Posterior vena cava (tissue), 2 donors: ENCODE data around the gene SRSF12. TPM values are rescaled to one million over a fixed set of nuclear protein-coding genes. Genes with fewer than 3 reads are reported as not detected.
A peak's percentile ranks its signal among the peaks of the same experiment; 100 is the strongest.

Experiments
- DNase-seq: peaks from one replicate; pipeline ENCODE4 v3.0.0-alpha.2; 2020; ENCODE audit warnings: low spot score
- intact Hi-C, 2 donors: fragments of 100-400 bp; cut with DNase I; formaldehyde crosslinking; loops; one replicate each; pipeline versions ENCODE4 v1.14.1 to v1.14.2; 2022 to 2023
- long read RNA-seq, 2 donors: library from polyadenylated mRNA; unstranded; transcript quantifications; one replicate each; pipeline ENCODE4 v2.0.0, GENCODE V29; 2020 to 2021
- total RNA-seq, 2 donors: library from RNA; stranded (reverse); fragmentation: NEBNext Ultra II Directional; extraction: Animal tissue kit (Norgen Biotek cat#: 25700); gene quantifications; one replicate each; pipeline ENCODE4 v1.2.1, GENCODE V29; 2021
- donor health status: DM: yes; HTN: yes; CAD: no.
- donor health status: DM: yes; HTN: yes; CAD: no.

Gene SRSF12
- total RNA-seq = 1 to 10 TPM; 3.4 to 3.5 TPM
- long read RNA-seq, donor 1 = 0 reads
- long read RNA-seq, donor 2, partial matches to known transcripts = 0 of 3 reads
- long read RNA-seq, donor 2, other reads (novel, unspliced or antisense) = 2 of 3 reads

DNA sequence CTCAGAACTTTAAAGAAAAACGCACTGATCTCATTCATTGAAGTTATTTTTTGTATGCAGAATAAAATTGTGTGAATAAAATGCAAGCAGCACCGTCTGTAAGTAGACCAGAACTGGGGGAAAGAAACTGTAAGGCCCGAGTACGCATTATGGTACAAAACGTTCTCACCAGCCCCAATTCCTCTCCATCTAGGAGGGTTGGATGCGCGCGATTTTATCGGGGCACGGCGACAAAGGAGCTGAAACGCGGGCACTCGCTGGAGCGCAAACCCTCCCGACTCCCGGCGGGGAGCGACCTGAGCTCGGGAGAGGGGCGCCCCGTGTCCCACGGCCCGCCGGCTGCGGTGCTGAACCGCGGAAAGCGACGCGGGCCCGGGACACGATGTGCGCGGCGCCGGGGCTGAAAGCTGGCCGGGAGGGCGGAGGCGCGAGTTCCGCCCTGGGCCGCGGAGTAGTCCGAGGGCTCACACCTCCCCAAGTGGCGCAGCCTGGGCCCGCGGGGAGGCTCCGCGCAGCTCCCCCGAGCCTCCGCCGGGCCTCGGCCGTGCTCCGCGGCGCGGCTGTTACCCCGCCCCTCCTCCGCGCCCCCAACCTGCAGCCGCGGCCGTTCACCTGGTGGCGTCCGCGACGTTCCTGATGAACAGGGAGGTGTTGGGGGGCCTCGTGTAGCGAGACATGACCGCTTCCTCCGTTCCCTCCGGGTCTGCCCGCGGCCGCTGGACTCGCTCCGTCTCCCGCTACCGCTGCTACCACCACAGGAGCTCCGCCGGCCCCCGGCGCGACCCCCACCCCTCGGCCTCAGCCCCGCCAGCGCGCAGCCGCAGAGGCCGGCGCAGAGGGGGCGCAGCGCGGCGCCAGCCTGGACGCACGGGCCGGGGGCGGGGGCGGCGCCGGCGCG lies at the start of gene SRSF12:
TSS of gene SRSF12 (minus strand) at position 861 of the 898 bp plus-strand sequence. CDS start at position 677, 184 bp downstream.
- DNase-seq = peak; percentile 85
- intact Hi-C loops = loop anchor here (2.0 to 10.0 kb wide), 4 partner anchors 33 to 143 kb away; no protein-coding TSS in a partner anchor

DNA sequence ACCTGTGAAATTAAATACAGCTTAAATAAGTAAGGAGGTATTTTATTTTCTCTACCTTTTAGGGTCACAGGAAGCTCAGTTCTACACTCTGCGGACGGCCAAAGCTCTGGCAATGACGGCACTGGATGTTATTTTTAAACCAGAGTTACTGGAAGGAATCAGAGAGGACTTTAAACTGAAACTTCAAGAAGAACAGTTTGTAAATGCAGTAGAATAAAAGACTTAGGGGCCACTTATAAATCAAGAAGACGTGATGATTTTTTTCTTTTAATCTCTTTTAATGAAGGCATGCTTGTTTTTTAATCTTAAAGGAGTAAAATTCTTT lies 44.1 kb upstream of the SRSF12 start:
- no peak for DNase-seq
- intact Hi-C loops = no loop called here

DNA sequence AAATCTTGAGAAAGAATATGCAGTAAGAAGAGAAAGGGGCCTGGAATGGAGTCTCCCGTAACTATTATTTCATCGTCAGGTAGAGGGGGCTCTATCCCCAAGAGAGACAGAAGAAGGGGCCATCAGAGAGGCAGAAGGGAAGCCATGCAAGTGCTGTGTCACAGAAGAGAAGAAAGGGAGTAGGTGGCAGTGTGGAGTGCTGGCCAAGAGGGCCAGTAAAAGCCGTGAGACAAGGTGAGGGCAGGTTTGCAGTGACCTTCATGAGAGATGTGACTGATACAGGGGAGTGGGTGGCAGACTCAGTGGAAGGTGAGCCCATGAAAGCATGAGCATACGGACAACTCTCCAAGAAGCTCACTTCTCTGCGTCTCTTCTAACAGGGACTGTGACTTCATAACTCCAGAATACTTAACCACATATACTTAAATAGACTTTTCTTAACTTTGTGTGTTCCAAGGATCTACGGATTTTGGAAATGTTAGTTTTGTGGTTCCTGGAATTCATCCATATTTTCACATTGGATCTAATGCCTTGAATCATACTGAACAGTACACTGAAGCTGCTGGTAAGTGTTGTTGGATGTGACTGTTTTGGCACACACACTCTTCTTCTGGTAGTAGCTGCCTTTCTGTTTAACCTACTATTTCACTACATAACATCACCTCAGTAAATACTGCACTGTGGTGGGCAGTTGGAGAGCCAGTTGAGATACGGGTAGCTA lies 43.6 kb upstream of the SRSF12 start:
- intact Hi-C loops = no loop called here

DNA sequence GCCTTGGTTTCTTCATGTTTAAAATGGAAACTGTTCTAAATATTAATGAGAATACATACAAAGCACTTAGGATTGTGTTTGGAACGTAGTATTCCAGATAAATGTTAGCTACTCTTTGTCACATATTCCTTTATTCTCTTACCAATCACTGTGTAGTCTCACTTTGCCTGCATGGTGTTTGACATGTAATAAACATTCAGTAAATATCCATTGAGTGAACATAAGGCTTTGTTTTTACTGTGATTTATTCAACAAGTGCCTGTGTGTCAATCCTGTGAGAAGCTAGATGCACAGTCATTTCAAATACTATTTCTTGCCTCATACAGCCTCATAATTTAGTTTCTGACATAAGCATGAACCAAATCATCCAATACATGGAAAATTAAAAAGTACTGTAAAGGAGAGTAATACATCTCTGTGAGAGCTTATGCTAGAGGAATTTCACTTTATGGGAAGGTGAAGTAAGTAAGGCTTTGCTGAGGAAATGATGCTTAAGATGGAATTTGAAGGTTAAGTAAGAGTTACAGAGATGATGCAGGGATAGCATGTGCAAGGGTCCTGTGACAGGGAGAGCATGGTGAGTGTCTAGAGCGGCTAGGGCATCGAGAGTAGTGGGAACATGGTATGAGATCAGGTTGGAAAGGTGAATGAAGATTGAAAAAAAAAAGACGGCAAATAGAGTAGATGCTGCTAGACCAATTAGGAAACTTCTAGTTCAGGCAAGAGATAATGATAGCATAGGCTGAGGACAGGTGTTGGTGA lies 42.6 kb upstream of the SRSF12 start:
- no peak for DNase-seq
- intact Hi-C loops = no loop called here

More for the DNA sequence above, 43.6 kb upstream of the SRSF12 start:
- no peak for DNase-seq

DNA sequence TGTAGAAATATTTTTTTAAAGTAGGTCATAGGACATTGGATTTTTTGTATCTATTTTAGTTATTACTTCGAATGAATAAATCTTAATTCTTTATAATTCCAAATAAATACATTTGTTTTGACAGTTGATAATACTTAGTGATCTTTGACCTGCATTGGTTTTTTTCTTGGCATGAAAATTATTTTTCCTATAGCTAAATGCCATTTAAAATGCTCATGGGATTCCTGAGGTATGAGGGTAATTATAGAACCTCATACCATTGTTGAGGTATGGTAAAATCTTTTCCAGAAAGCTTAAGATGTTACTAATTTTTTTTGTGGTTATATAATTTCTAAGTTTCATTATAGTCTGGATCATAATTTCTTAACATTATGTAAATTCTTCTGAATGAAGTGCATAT lies 36.3 kb upstream of the SRSF12 start:
- intact Hi-C loops = no loop called here
- DNase-seq = no peak

DNA sequence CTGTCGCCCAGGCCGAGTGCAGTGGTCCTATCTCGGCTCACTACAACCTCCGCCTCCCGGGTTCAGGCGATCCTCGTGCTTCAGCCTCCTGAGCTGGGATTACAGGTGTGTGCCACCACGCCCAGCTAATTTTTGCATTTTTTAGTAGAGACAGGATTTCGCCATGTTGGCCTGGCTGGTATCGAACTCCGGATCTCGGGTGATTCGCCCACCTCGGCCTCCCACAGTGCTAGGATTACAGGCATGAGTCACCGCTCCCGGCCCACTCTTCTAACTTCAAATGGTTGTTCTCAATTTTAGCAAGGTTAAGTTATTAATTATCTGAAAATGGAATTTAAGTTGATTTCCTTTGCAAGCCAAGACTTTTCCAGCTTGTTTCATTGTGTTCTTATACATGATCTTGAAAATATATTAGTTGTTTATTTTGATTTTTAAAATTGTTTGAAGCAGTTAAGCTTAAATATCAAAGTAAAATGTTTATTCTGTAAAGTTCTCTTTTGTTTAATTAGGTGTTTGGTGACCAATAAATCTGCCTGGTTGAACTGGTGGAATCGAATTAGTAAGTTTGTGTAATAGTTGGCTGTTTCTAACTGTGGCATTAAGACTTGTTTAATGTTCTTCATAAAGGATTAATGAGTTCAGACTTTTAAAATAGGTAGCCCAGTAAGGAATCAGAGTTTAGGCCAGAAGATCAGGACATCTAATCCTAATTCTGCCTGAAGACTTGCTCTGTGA lies 30.3 kb upstream of the SRSF12 start:
- DNase-seq = no peak
- intact Hi-C loops = loop anchor here in 1 of 2 donors (10.0 kb wide), 1 partner anchor 113 kb away; no protein-coding TSS in a partner anchor

DNA sequence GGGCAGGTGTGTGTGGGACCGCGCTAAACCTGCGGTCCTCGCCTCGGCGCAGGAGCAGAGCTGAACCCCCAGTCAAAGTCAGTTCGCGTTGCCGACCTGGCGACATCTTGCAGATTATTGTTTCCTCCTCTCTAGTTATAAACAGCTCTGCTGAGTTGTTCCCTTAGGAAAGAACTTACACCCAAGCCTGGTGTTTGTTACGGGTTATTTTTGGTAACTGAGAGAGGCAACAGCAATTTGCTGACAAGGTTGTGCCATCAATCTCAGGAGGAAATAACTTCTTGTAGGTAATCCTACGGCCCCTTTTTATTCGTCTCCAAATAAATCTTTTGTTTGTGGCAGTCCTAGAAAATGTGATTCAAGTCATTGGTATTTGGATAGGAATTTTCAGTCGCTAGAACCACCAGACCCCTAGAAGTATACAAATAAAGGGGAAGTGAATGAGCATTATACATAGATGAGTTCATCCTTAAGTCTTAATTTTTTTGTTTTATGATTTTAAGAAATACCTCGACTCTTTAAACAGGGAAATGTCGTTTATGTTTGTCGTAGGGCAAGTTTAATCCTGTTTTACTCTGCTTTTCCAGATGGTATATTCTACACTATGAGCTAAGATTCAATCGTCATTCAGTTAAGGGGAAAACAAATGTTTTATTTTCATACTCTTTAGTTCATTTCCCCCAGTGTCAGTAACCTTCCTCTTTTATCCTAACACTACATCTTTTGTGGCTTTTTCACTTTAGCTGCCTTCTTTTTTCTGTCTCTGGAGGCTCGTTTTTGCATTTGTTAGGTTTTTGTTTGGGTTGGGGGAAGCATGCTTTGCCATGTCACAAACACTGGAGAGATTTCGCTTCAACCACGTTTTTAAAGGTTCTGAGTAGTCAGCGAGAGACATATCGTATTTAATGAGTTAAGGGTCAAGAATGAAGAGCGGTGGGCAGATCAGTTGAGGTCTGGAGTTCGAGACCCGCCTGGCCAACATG lies 29.1 kb upstream of the SRSF12 start:
- DNase-seq = no peak
- intact Hi-C loops = loop anchor here in 1 of 2 donors (10.0 kb wide), 1 partner anchor 112 kb away; no protein-coding TSS in a partner anchor

DNA sequence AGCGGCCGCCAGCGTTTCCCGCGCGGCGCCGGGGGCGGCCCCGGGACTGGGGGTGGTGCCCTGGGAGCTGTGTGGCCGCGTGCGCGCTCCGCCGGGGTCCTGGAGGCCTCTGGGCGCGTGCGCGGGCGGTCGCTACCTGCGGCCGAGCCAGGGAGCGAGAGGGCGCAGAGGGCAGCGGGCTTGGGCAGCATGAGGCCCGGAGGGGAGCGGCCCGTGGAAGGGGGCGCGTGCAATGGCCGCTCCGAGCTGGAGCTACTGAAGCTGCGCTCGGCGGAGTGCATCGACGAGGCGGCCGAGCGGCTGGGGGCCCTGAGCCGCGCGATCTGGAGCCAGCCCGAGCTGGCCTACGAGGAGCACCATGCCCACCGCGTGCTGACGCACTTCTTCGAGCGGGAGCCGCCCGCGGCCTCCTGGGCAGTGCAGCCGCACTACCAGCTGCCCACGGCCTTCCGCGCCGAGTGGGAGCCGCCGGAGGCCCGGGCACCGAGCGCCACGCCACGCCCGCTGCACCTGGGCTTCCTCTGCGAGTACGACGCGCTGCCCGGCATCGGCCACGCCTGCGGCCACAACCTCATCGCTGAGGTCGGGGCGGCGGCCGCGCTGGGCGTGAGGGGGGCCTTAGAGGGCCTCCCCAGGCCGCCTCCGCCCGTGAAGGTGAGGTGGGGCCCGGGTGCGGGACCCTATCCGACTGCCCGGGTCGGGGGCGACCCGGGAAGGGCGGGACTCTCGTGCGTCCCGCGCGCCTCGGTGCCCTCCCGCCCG lies 28.3 kb upstream of the SRSF12 start, which contains the start of gene PM20D2:
TSS of gene PM20D2 (plus strand) at position 100 of the 762 bp plus-strand sequence. CDS start at position 190, 90 bp downstream.
- intact Hi-C loops = loop anchor here in 1 of 2 donors (10.0 kb wide), 1 partner anchor 111 kb away; no protein-coding TSS in a partner anchor
- peak; percentile 87 for DNase-seq

DNA sequence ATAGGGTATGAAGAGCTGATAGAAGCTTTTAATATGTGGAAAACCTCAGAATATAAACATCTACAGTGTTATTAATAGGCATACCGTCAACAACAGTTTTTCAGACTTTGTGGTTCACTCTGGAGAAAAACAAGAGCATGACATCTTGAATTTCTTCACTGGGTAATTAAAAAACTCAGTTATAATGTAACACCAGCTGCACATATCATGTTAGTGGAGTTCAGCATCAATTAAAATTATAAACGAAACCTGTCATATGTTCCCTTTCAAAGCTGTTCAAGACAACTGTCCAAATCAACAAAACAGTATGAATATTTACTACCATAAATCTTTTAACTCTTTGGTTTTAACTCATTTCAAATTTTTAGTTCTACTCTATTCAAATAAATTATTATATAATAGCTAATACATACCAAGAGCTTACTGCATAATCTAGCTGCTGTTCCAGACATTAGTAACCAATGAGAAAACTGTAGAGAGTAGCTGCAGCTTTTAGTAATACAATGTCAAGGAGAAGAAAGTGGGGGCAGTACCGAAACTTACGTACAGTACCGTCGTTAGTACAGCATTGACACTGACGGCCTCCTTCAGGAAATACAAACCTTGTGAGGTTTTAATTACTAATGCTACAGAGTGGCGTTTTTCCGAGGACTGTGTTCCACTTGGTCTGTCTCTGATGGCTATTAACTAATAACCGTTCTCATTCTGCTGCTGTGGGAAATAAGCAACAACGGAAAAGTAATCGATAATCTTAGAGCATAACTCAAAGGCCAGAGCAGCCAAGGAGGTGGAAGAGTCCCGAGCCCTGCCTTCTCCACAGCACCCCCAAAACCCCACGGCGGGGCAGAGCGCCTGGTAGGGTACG lies 27.5 kb upstream of the SRSF12 start:
- no peak for DNase-seq
- intact Hi-C loops = loop anchor here in 1 of 2 donors (10.0 kb wide), 1 partner anchor 111 kb away; no protein-coding TSS in a partner anchor

DNA sequence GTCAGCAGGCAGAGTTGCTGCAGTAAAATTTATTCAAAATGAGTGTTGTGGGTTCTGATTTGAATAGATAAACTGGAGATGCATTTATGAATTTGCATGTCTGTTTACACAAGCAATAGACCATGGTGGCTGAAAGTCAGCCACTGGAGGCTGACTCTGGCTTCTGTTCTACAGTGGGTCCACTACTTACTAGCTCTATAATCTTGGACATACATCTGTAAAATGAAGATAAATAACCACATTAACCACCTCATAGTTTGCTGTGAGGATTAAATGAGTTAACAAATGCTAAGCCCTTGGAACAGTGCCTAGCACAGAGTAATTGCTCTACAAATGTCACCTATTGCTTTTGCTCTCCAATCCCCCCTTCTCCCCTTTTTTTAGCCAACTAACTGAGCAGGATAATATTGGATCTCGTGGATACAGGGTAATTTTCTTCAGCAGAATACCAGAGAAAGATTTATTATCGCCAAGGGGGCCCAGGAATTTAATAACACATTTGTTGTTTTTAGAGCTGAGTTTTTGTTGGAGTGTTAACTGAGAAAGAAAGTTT lies 26.6 kb upstream of the SRSF12 start:
- intact Hi-C loops = loop anchor here in 1 of 2 donors (10.0 kb wide), 1 partner anchor 110 kb away; no protein-coding TSS in a partner anchor
- no peak for DNase-seq

DNA sequence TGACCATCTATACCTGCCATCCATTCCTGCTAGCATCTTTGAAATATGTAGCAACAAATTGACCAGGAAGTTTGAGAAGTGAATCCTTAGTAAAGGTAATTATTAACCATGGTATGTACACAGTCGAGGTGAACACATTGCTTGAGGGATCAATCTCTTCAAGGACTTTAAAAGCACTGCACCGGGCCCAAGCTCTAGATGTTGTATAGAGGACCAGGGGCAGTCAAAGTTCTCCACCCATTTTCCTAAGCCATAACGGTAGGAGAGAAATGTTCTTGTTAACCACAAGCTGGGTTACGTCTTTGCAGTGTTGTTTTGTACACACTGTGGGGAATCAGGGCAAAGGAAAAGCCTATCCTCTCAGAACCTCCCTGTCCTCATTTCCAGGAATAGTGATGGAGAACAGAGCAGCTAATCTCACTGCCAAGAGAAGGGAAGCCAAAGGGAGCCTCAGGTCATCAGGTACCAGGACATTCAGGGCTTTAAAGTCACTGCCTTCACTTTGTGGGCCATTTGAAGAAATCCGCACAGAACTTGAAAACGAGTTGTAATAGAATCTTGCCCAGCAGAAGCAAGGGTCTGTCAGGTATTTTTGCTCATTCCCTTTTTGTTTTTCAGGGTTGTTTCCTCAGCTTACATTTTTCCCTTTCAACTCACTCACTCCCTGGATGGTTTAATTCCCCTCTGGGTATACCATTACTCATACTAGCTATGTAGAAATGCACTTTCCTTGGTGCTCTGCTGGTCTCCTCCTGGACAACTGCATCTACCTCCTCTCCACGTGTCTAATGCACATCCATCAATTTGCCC lies 22.7 kb upstream of the SRSF12 start:
- no peak for DNase-seq
- intact Hi-C loops = loop anchor here in 1 of 2 donors (10.0 kb wide), 1 partner anchor 106 kb away; no protein-coding TSS in a partner anchor

DNA sequence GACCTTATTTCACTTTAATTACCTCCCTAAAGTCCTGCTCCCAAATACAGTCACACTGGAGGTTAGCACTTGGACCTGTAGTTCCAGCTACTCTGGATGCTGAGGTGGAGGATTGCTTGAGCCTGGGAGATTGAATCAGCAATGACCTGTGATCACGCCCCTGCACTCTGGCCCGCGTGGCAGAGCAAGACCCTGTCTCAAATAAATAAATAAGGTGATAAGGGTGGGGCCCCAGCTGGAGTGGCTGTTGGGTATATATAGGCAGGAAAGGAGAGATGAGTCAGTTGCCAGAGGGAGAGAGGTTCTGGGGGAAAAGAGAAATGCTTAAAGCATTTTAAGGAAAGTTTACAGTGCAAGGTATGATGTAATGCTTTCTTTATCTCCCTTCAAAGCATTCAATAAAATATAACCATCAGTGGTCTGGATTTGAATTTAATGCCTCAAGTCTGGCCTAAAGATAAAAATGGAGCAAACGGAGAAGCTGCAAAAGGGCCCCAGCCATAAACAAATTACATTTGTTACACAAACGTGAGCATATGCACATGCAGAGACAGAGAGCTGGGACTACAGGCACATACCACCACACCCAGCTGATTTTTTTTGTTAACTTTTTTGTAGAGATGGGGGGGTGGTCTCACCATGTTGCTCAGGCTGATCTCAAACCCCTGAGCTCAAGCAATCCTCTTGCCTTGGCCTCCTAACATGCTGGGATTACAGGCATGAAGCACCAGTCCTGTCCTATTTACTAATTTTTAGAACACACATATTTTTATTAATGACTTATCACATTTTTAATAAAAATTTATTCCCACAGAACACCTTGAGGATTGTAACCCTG lies 21.9 kb upstream of the SRSF12 start:
- no peak for DNase-seq
- intact Hi-C loops = loop anchor here in 1 of 2 donors (10.0 kb wide), 1 partner anchor 105 kb away; no protein-coding TSS in a partner anchor

DNA sequence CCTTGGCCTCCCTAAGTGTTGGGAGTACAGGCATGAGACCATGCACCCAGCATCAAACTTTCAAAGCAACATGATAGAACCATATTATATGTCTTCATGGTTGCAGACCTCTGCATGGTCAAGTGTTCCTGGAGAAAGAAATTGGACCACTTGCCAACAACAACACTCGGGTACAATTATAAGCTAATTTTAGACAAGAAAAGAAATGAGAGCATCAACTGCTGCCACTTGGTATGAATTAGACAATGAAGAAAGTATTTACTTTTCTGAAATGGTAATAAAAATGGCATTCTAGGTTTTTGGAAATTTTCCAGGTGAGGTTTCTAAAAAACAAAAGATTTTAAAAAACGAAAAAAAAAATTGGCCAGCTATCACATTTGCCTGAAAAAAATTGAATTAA lies 20.3 kb upstream of the SRSF12 start:
- intact Hi-C loops = no loop called here

More for the DNA sequence above, 20.3 kb upstream of the SRSF12 start:
- DNase-seq = no peak
